Activated CD8-positive, alpha-beta memory T cell treated with anti-CD3 and anti-CD28 coated beads, Interleukin-2, amount 10 ng/mL, durations not matched to agents 7 days and 5 days (primary cell): ENCODE measurements around the gene ACOX3. TPM values are rescaled to one million over a fixed set of nuclear protein-coding genes. Genes with fewer than 3 reads are reported as not detected.
"Not testable (repeated sequence)": the region's sequence is repeated elsewhere in the genome, so short reads cannot be mapped to it uniquely, and the experiment has no call there.

Experiments used
- ATAC-seq: fragments of 150-1000 bp; cut with Tn5 transposase; one replicate; pipeline ENCODE4 v1.10.0; 2021; ENCODE audit warnings: moderate library complexity
- CTCF ChIA-PET: fragments of 350-600 bp; sonication (Branson Sonifier 250); formaldehyde crosslinking; loops from one replicate; lab custom pipeline; 2021; ENCODE audit warnings: antibody characterized with exemption; lab: Charles Lee
- DNase-seq: peaks from one replicate; pipeline ENCODE4 v3.0.0-alpha.2; 2020
- H3K27ac Mint-ChIP-seq: one replicate; pipeline ENCODE4 v1.8.0; 2021; ENCODE audit warnings: mild to moderate bottlenecking, mixed read lengths
- H3K27me3 Mint-ChIP-seq: one replicate; pipeline ENCODE4 v1.8.0; 2021; ENCODE audit warnings: mixed read lengths
- H3K36me3 Mint-ChIP-seq: one replicate; pipeline ENCODE4 v1.8.0; 2021; ENCODE audit warnings: mild to moderate bottlenecking, mixed read lengths
- H3K4me1 Mint-ChIP-seq: one replicate; pipeline ENCODE4 v1.8.0; 2021; ENCODE audit warnings: mixed read lengths
- H3K4me3 Mint-ChIP-seq: one replicate; pipeline ENCODE4 v1.8.0; 2021; ENCODE audit warnings: mild to moderate bottlenecking, moderate library complexity, mixed read lengths
- H3K9me3 Mint-ChIP-seq: one replicate; pipeline ENCODE4 v1.8.0; 2022; ENCODE audit warnings: low read depth, mixed read lengths
- total RNA-seq, 2 experiments: library from RNA; stranded (reverse); gene quantifications; one replicate each; pipeline ENCODE4 v1.2.3, GENCODE V29; 2021

Gene ACOX3
- total RNA-seq, 2 experiments from 2014 or later, result 11.7 to 13.0 TPM

DNA sequence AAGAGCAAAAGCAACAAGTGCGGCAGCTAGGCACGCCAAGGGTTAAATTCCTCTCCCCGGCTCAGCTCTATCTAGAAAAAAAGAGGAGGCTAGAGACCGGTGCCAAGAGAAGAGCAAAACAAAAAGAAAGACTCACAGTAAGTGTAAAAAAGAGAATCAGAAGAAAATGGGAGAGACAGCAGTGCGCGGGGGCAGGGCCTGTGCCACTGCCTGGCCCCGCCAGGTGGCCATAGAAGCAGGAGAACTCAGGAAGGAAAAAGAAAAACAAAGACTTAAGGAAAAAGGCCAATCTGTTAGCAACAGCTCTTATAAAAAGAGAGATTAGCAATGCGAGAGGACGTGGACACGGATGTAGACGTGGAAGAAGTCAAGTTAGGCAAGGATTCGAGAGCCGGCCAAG is 3.2 kb downstream of the ACOX3 start:
- CTCF ChIA-PET, result interaction anchor here (1.7 kb wide), 1 partner anchor 9 kb away, joined by 5 read pairs; no protein-coding TSS in a partner anchor
- no peak for DNase-seq
- Mint-ChIP-seq H3K4me1 (peaks cover 60% of the 10 kb centered on the region), H3K36me3 (peaks cover 2% of the 10 kb centered on the region), H3K27ac (peak overlapping the region; percentile 7), H3K4me3 (no peak overlapping the region), H3K9me3 (no peaks in the 10 kb centered on the region), H3K27me3 (no peaks in the 10 kb centered on the region)
- no peak for ATAC-seq

DNA sequence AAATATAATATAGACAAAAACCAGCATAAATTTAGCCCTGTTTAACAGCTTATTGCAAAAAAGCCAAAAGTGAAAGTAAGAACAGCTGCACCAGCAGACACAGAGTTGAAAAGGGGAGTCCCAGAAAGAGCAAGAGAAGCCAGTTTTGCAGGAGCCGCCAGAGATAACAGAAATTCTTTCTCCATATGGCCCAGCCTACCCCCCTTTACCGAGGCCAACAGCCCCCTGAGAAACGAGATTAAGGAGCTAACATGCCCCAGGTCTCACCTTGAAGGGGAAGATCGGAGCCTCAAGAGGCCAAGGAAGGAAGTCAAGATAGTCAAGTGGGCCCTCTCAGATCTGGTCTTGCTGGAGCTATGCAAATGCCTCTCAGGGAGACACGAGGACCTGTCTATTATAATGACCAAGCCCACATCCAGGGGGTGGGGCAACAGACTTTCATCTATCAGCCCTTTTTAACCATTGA is 4.8 kb downstream of the ACOX3 start:
- Mint-ChIP-seq H3K4me1 (peaks cover 47% of the 10 kb centered on the region), H3K27ac (peak overlapping the region; percentile 81), H3K9me3 (no peaks in the 10 kb centered on the region), H3K36me3 (peaks cover 2% of the 10 kb centered on the region), H3K27me3 (no peaks in the 10 kb centered on the region), H3K4me3 (peak overlapping the region; percentile 74)
- DNase-seq (peak; percentile 62), ATAC-seq (peak; percentile 52)
- CTCF ChIA-PET, result interaction anchor here (1.1 to 1.6 kb wide), 3 partner anchors 9 to 32 kb away, joined by 3 read pairs; no protein-coding TSS in a partner anchor

- Mint-ChIP-seq H3K4me1 (peaks cover 37% of the 10 kb centered on the region), H3K27me3 (no peaks in the 10 kb centered on the region), H3K27ac (peak overlapping the region; percentile 20), H3K4me3 (peak overlapping the region; percentile 74), H3K36me3 (peaks cover 2% of the 10 kb centered on the region), H3K9me3 (no peaks in the 10 kb centered on the region)
- CTCF ChIA-PET, result no interaction called here
- DNase-seq (no peak), ATAC-seq (no peak)
Observed at GRCh38 chr4:8434251-8435073, 6.1 kb downstream of the ACOX3 start.

- Mint-ChIP-seq H3K9me3 (no peaks in the 10 kb centered on the region), H3K4me3 (no peak overlapping the region), H3K4me1 (peaks cover 33% of the 10 kb centered on the region), H3K36me3 (no peaks in the 10 kb centered on the region), H3K27me3 (no peaks in the 10 kb centered on the region), H3K27ac (no peak overlapping the region)
- no peak for ATAC-seq
- DNase-seq, result no peak
- CTCF ChIA-PET, result no interaction called here
Observed at GRCh38 chr4:8433136-8433535, 7.4 kb downstream of the ACOX3 start.

DNA sequence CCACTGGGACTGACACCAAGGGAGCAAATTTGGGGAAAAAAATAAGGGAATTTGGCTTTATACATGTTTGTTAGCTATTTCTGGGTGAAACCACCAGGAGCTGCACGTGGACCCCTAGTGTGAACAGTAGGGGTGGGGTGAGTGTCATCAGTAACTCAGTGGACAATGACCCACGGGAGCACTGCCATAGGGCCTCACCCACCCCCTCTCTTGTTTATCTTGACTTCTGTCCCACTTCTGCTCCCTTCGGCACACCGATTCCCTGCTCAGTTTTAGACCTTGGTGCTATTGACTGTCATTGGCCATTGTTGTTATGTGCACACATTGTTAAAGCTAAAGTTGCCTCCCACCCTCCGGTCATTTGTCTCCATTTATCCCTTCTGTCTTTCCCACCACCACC is 9.0 kb downstream of the ACOX3 start:
- Mint-ChIP-seq H3K36me3 (no peaks in the 10 kb centered on the region), H3K27me3 (no peaks in the 10 kb centered on the region), H3K4me1 (peaks cover 31% of the 10 kb centered on the region), H3K27ac (no peak overlapping the region), H3K9me3 (no peaks in the 10 kb centered on the region), H3K4me3 (no peak overlapping the region)
- CTCF ChIA-PET, result interaction anchor here (0.9 kb wide), 1 partner anchor 189 kb away, joined by 3 read pairs; no protein-coding TSS in a partner anchor
- no peak for DNase-seq
- ATAC-seq, result no peak

DNA sequence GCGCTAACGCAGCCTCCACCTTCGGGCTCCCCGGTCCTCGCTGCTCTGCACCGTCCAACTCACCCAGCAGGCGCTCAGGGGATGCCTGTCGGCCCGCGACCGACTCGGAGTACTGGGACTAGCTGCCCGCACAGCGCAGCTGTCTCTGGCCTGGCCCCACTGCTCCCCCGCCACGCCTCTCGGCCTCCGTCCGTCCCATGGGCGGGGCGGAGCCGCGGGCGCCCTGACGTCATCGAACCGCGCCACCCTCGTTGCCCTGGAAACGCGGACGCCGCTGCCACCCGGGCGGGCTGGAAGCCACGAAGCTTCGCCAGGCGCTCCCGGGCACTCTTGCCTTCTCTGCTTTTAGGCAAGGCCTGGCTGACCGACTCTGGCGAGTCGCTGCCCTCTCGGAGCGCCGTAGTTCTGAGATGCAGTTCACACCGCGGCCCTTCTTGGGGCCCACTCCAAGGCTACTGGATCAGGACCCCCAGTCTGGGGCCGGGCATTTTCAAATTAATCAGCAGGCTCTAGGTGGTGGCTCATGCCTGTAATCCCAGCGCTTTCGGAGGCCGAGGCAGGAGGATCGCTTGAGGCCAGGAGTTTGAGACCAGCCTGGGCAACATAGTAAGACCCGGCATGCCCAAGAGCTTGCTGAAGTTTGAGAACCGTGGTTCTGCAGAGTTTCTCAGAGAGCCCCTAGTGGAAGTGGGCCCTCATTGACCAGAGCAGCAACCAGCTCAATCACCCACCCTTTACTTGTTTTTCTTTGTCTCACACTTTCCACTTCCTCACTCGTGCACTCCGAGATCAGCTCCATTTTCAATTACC is 12.0 kb downstream of the ACOX3 start:
- Mint-ChIP-seq H3K27me3 (no peaks in the 10 kb centered on the region), H3K4me1 (peaks cover 17% of the 10 kb centered on the region), H3K27ac (peak overlapping the region; percentile 85), H3K36me3 (no peaks in the 10 kb centered on the region), H3K9me3 (no peaks in the 10 kb centered on the region), H3K4me3 (peak overlapping the region; percentile 86)
- DNase-seq, result peak; percentile 91
- peak; percentile 99 for ATAC-seq
- CTCF ChIA-PET, result interaction anchor here (1.0 to 2.6 kb wide), 7 partner anchors 10 to 270 kb away, joined by 3 to 9 read pairs (median 5); partner anchors contain the start of gene ABLIM2

GRCh38 chr4:8427761-8428287 is 12.7 kb downstream of the ACOX3 start:
- Mint-ChIP-seq H3K9me3 (no peaks in the 10 kb centered on the region), H3K4me3 (peak overlapping the region; percentile 86), H3K36me3 (no peaks in the 10 kb centered on the region), H3K27ac (peak overlapping the region; percentile 85), H3K27me3 (no peaks in the 10 kb centered on the region), H3K4me1 (peaks cover 16% of the 10 kb centered on the region)
- CTCF ChIA-PET, result interaction anchor here (1.0 to 2.6 kb wide), 6 partner anchors 10 to 269 kb away, joined by 3 to 9 read pairs (median 5); partner anchors contain the start of gene ABLIM2
- ATAC-seq (no peak), DNase-seq (no peak)

GRCh38 chr4:8427262-8427661 is 13.3 kb downstream of the ACOX3 start:
- no peaks in the 10 kb centered on the region for H3K27me3 Mint-ChIP-seq

GRCh38 chr4:8422786-8423185 is 17.7 kb downstream of the ACOX3 start:
- H3K9me3 Mint-ChIP-seq, result no peaks in the 10 kb centered on the region
- CTCF ChIA-PET, result no interaction called here
- H3K4me1 Mint-ChIP-seq, result peaks cover 17% of the 10 kb centered on the region
- DNase-seq (no peak), ATAC-seq (no peak)
- H3K27me3 Mint-ChIP-seq, result no peaks in the 10 kb centered on the region
- H3K27ac Mint-ChIP-seq, result no peak overlapping the region
- no peak overlapping the region for H3K4me3 Mint-ChIP-seq
- H3K36me3 Mint-ChIP-seq, result no peaks in the 10 kb centered on the region

More at GRCh38 chr4:8427262-8427661, 13.3 kb downstream of the ACOX3 start:
- Mint-ChIP-seq H3K9me3 (no peaks in the 10 kb centered on the region), H3K4me3 (peak overlapping the region; percentile 86), H3K36me3 (no peaks in the 10 kb centered on the region), H3K4me1 (peaks cover 16% of the 10 kb centered on the region), H3K27ac (no peak overlapping the region)
- ATAC-seq (no peak), DNase-seq (no peak)
- CTCF ChIA-PET, result interaction anchor here (1.0 to 2.6 kb wide), 4 partner anchors 8 to 268 kb away, joined by 3 to 9 read pairs (median 4); partner anchors contain the start of gene ABLIM2

DNA sequence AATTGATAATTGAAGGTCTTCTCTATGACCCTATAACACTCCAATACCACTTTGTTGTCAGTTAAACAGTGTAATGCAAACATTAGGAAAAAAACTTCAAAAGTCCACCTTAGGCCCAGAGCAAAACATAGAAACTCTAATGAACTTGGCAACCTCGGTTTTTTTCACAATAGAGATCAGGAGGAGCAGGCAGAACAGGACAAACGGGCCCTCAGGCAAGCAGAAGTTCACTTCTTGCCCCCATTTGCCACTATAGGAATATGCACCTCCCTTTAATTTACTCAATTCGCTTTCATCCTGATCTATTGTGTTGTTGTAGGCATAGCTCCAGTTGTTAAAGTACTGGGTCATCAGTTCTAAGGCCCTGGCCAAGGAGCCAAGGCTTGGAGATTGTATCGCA is 18.2 kb downstream of the ACOX3 start:
- ATAC-seq (no peak), DNase-seq (no peak)
- Mint-ChIP-seq H3K27me3 (no peaks in the 10 kb centered on the region), H3K36me3 (no peaks in the 10 kb centered on the region), H3K4me1 (peaks cover 15% of the 10 kb centered on the region), H3K4me3 (no peak overlapping the region), H3K27ac (no peak overlapping the region), H3K9me3 (no peaks in the 10 kb centered on the region)
- CTCF ChIA-PET, result no interaction called here

GRCh38 chr4:8420151-8420550 is 20.4 kb downstream of the ACOX3 start:
- ATAC-seq, H3K36me3 Mint-ChIP-seq, H3K27me3 Mint-ChIP-seq, DNase-seq, H3K27ac Mint-ChIP-seq, H3K4me1 Mint-ChIP-seq, H3K4me3 Mint-ChIP-seq, H3K9me3 Mint-ChIP-seq: not testable (repeated sequence)
- CTCF ChIA-PET, result interaction anchor here (0.7 to 1.6 kb wide), 3 partner anchors 10 to 618 kb away, joined by 3 read pairs; no protein-coding TSS in a partner anchor

DNA sequence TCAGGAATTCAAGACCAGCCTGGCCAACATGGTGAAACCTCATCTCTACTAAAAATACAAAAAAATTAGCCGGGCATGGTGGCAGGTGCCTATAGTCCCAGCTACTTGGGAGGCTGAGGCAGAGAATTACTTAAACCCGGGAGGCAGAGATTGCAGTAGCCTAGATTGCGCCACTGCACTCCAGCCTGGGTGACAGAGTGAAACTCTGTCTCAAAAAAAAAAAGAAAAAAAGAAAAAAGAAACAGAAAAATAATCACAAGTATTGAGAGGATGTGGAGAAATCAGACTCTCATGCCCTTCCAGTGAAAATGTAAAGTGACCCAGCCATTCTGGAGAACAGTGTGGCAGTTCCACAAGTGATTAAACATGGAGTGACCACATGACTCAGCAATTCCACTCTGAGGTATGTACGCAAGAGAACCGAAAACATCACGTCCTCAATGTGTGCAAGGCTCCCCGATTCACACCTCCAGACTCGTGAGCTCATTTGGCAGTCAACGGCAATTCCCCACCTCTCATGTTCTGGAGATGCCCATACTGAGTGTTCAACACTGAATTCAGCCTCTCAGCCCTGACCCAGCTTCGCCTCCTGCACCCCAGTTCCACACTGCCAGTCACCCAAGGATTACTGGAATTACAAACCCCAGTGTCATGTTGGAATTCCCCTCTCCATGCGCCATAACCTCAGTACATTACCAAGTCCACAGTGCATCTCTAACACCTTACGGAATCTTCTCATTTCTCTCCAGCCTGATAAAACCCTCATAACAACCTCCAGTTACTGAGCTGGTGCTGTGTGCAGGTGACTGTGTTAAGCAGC is 21.1 kb downstream of the ACOX3 start:
- peak overlapping the region; percentile 63 for H3K27ac Mint-ChIP-seq
- H3K27me3 Mint-ChIP-seq, result no peaks in the 10 kb centered on the region
- peaks cover 5% of the 10 kb centered on the region for H3K36me3 Mint-ChIP-seq
- DNase-seq (peak; percentile 70), ATAC-seq (peak; percentile 89)
- H3K9me3 Mint-ChIP-seq, result no peaks in the 10 kb centered on the region
- CTCF ChIA-PET, result interaction anchor here (0.7 to 1.6 kb wide), 3 partner anchors 9 to 617 kb away, joined by 3 read pairs; no protein-coding TSS in a partner anchor
- H3K4me1 Mint-ChIP-seq, result peaks cover 16% of the 10 kb centered on the region
- H3K4me3 Mint-ChIP-seq, result no peak overlapping the region
